Measurements from ENCODE around the gene RPUSD4.

DNA sequence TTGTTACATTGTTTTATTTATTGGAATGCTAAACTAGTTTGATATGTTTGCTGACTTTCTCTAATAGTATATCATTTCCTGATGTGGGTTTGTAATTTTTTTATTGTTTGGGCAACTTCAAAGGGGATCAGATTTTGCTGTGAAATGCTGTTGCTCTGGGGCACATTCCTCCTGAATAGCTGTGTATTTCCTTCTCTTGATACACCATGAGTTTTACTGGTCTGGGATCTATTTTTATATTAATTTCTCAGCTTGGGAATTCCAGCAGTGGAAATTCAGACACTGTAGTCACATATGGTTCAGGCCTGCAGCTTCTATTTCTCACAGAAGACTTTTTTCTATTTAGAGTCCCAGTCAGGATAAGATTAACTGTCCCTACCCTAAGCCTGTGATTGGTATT is 58.9 kb downstream of the RPUSD4 start:
- TF ChIP-seq, protein P1, sequence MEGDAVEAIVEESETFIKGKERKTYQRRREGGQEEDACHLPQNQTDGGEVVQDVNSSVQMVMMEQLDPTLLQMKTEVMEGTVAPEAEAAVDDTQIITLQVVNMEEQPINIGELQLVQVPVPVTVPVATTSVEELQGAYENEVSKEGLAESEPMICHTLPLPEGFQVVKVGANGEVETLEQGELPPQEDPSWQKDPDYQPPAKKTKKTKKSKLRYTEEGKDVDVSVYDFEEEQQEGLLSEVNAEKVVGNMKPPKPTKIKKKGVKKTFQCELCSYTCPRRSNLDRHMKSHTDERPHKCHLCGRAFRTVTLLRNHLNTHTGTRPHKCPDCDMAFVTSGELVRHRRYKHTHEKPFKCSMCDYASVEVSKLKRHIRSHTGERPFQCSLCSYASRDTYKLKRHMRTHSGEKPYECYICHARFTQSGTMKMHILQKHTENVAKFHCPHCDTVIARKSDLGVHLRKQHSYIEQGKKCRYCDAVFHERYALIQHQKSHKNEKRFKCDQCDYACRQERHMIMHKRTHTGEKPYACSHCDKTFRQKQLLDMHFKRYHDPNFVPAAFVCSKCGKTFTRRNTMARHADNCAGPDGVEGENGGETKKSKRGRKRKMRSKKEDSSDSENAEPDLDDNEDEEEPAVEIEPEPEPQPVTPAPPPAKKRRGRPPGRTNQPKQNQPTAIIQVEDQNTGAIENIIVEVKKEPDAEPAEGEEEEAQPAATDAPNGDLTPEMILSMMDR (IDR thresholded peaks at IDR 0.05), result no peak
- TF ChIP-seq POLR2A (IDR thresholded peaks at IDR 0.05), result no peak
